HEK293T (cell line): ENCODE data around the gene CBFA2T3.

Source experiments
- CTCF ChIA-PET: fragments of 350-600 bp; formaldehyde crosslinking; extraction: SDS; loops from one replicate; lab custom pipeline; 2021; ENCODE audit warnings: antibody characterized with exemption, inconsistent platforms; lab: Yijun Ruan, JAX
- POLR2A ChIA-PET: fragments of 350-600 bp; formaldehyde crosslinking; extraction: SDS; loops from one replicate; lab custom pipeline; 2020; ENCODE audit warnings: antibody characterized with exemption, inconsistent platforms; lab: Yijun Ruan, JAX
- DNase-seq: peaks from one replicate; pipeline ENCODE4 v3.0.0; 2012; ENCODE audit warnings: mixed read lengths; ENCODE audit errors: extremely low spot score
- ARNT ChIP-seq: fragments of 450-650 bp; IDR thresholded peaks from 2 replicates; pipeline ENCODE4 v1.6.1; 2017; ENCODE audit warnings: mild to moderate bottlenecking
- BHLHE40 ChIP-seq: fragments of 450-650 bp; IDR thresholded peaks from 2 replicates; pipeline ENCODE4 v1.6.1; 2016; ENCODE audit warnings: mild to moderate bottlenecking, moderate library complexity, borderline replicate concordance
- CTBP1 ChIP-seq: fragments of 450-650 bp; IDR thresholded peaks from 2 replicates; pipeline ENCODE4 v1.6.1; 2016; ENCODE audit warnings: borderline replicate concordance
- ELF4 ChIP-seq: fragments of 450-650 bp; IDR thresholded peaks from 2 replicates; pipeline ENCODE4 v1.6.1; 2017; ENCODE audit warnings: antibody characterized with exemption
- FOXA1 ChIP-seq: fragments of 450-650 bp; IDR thresholded peaks from 2 replicates; pipeline ENCODE4 v1.6.1; 2016; ENCODE audit warnings: mild to moderate bottlenecking
- FOXK2 ChIP-seq: fragments of 450-650 bp; IDR thresholded peaks from 2 replicates; pipeline ENCODE4 v1.6.1; 2016; ENCODE audit warnings: mild to moderate bottlenecking
- FOXM1 ChIP-seq: fragments of 450-650 bp; IDR thresholded peaks from 2 replicates; pipeline ENCODE4 v1.6.1; 2017; ENCODE audit warnings: mild to moderate bottlenecking, borderline replicate concordance
- HDGF ChIP-seq: fragments of 450-650 bp; IDR thresholded peaks from 2 replicates; pipeline ENCODE4 v1.6.1; 2017; ENCODE audit warnings: antibody characterized with exemption, borderline replicate concordance
- L3MBTL2 ChIP-seq: fragments of 450-650 bp; conservative IDR thresholded peaks from 2 replicates; pipeline ENCODE4 v1.6.1; 2016; ENCODE audit warnings: mild to moderate bottlenecking
- LEF1 ChIP-seq: fragments of 450-650 bp; IDR thresholded peaks from 2 replicates; pipeline ENCODE4 v1.6.1; 2017; ENCODE audit warnings: mild to moderate bottlenecking, borderline replicate concordance
- NFRKB ChIP-seq: fragments of 450-650 bp; IDR thresholded peaks from 2 replicates; pipeline ENCODE4 v1.6.1; 2016; ENCODE audit warnings: mild to moderate bottlenecking, moderate library complexity
- SP1 ChIP-seq: fragments of 450-650 bp; IDR thresholded peaks from 2 replicates; pipeline ENCODE4 v1.6.1; 2017
- SUZ12 ChIP-seq: fragments of 450-650 bp; IDR thresholded peaks from 2 replicates; pipeline ENCODE4 v1.6.1; 2016; ENCODE audit warnings: mild to moderate bottlenecking
- TARDBP ChIP-seq: fragments of 450-650 bp; IDR thresholded peaks from 2 replicates; pipeline ENCODE4 v1.6.1; 2016
- ZNF384 ChIP-seq: fragments of 450-650 bp; IDR thresholded peaks from 2 replicates; pipeline ENCODE4 v1.6.1; 2016
- TF ChIP-seq, protein P1 (sequence below): fragments of 450-650 bp; IDR thresholded peaks from 2 replicates; pipeline ENCODE4 v1.6.1; 2016

CBFA2T3 gene

DNA sequence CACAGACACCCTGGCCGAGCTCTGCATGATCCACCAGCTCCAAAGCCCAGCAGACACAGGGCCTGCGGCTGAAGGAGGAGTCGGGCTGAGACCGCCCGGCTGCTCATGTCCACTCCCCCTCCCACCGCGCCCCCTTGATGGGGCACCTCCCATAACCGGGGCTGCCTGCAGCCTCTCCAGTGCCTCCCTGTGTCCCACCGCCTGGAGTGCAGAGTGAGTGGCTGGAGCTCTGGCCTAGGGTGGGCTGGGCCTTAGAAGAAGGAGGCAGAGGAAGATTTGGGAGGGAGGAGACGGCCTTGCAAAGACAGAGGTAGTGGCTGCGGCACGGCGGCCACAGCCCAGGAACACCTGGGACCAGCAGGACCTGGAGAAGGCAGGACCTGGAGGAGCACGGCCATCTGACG, 4.0 kb downstream of the CBFA2T3 start:
- no peak for DNase-seq
- TF ChIP-seq FOXA1: no peak
- TF ChIP-seq LEF1: no peak
- no peak for TF ChIP-seq SP1
- no peak for TF ChIP-seq HDGF
- no peak for TF ChIP-seq NFRKB
- no peak for TF ChIP-seq L3MBTL2
- no peak for TF ChIP-seq ZNF384
- TF ChIP-seq CTBP1: no peak
- TF ChIP-seq, protein P1, sequence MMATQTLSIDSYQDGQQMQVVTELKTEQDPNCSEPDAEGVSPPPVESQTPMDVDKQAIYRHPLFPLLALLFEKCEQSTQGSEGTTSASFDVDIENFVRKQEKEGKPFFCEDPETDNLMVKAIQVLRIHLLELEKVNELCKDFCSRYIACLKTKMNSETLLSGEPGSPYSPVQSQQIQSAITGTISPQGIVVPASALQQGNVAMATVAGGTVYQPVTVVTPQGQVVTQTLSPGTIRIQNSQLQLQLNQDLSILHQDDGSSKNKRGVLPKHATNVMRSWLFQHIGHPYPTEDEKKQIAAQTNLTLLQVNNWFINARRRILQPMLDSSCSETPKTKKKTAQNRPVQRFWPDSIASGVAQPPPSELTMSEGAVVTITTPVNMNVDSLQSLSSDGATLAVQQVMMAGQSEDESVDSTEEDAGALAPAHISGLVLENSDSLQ: no peak
- TF ChIP-seq ARNT: no peak
- TF ChIP-seq BHLHE40: no peak
- CTCF ChIA-PET: no interaction called here
- POLR2A ChIA-PET: no interaction called here

DNA sequence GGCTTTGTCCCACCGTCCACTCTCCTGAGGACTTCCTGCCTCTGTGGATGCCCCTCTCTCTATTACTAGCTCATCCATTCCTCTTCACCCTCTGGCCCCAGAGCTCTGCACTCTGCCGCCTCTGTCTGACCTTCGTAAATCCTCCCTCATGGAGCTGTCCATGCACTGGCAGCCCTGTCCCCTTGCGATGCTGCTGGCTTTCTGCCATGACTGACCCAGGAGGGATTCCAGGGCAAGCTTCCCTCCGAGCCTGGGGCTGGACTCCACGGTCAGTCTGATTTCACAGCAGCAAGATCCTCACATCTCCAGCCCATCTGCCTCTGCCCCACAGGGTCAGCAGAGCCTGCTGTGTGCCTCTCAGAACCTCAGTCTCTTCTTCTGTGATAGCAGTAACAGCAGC, 4.7 kb downstream of the CBFA2T3 start:
- ChIA-PET POLR2A (no interaction called here), CTCF (no interaction called here)
- DNase-seq: no peak
- TF ChIP-seq NFRKB (no peak), CTBP1 (no peak), FOXA1 (no peak), FOXK2 (no peak), ARNT (no peak), HDGF (no peak), BHLHE40 (no peak), TARDBP (no peak), L3MBTL2 (no peak), ELF4 (no peak), LEF1 (no peak), FOXM1 (no peak), SP1 (no peak)
- TF ChIP-seq, protein P1: no peak

DNA sequence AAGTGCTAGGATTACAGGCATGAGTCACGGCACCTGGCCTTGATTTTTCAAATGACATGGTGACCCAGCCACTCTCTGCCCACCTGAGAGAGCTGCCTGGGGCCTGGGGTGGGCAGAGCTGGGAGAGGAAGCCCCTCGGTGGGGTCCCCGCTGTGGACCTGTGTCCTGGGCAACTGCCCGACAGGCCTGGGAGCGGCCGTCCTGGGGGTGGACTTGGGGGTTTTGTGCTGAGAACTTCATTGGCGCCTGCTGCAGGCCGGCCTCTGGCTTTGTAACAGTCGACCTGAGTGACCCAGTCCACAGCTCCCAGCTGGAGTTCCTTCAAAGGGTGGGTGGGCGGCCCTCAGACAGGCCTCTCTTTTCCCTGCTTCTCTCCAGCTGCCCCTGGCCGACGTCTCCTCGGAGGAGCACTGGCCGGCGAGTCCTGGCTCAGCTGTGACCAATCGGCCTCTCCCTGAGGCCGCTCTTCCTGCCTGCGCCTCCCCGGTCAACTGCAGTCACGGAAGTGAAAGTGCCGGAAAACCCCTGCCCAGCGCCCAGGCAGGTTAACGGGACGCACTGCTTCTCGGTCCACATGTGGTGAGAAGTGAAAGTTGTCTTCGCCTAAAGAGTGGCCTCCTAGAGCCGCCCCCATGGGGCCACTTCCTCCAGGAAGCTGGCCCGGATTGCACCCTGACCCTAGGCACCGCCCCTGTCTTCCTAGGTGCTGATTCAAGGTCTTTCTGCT, 5.5 kb downstream of the CBFA2T3 start:
- POLR2A ChIA-PET: no interaction called here
- no peak for TF ChIP-seq ELF4
- no peak for TF ChIP-seq SP1
- TF ChIP-seq FOXA1: no peak
- TF ChIP-seq TARDBP: no peak
- no peak for TF ChIP-seq HDGF
- no peak for TF ChIP-seq ZNF384
- no peak for TF ChIP-seq LEF1
- no peak for TF ChIP-seq ARNT
- TF ChIP-seq, protein P1: no peak
- no peak for TF ChIP-seq FOXM1
- DNase-seq: no peak
- CTCF ChIA-PET: no interaction called here

DNA sequence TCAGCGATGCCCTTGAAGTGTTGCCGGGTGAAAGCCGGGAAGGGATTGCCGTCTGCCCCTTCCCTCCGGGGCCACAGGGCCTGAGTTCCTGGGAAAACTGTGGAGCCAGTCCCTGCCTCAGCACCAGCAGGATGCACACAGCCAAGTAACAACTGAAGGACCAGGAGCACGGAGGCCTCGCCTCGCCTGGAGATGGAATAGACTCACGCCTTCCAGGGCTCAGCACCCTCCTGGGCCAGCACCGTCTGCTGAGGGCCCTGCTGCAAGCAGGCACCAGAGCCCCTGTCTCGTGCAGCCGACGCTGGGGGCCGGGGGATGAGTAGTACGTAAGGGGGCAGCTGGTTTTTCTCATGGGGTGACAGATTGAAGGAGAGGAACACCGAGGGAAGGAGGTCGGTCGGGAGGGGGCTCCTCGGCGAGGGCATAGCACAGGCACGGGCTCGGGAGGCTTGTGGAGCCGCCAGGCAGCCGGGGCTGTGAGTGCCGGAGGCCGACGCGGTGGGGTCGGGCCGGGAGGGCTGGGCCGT, 6.4 kb downstream of the CBFA2T3 start:
- TF ChIP-seq SUZ12 (no peak), FOXA1 (no peak), L3MBTL2 (no peak), HDGF (no peak)
- TF ChIP-seq, protein P1: no peak
- POLR2A ChIA-PET: no interaction called here

DNA sequence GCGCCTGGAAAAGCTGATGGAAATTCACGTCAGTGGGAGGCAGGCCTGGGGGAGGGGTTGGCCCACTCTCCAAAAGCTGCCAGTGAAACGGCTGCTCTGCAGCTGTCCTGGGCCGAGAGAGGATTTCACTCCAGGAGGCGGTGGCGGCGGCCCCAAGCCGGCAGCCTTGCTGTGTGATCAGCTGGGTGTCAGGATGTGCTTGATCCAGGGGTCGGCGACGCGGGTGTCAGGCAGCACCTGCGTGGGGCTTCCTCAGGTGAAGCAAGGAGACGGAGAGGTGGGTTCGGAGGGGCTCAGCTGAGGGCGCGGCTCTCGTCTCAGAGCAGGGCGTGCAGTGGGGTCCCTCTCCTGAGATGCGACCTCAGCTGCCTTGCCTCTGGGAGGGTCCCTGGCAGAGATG, 7.0 kb downstream of the CBFA2T3 start:
- TF ChIP-seq HDGF: no peak
- TF ChIP-seq SP1: no peak
- TF ChIP-seq CTBP1: no peak
- no peak for TF ChIP-seq ZNF384
- no peak for TF ChIP-seq SUZ12
- TF ChIP-seq ARNT: no peak
- TF ChIP-seq FOXK2: no peak
- TF ChIP-seq BHLHE40: no peak
- TF ChIP-seq, protein P1: no peak
- no peak for TF ChIP-seq L3MBTL2
- TF ChIP-seq NFRKB: no peak
- no peak for TF ChIP-seq LEF1
- TF ChIP-seq ELF4: no peak
- TF ChIP-seq FOXM1: no peak

More for the DNA sequence above, 6.4 kb downstream of the CBFA2T3 start:
- DNase-seq: no peak
- CTCF ChIA-PET: no interaction called here

More for the DNA sequence above, 7.0 kb downstream of the CBFA2T3 start:
- DNase-seq: no peak
- ChIA-PET POLR2A (no interaction called here), CTCF (no interaction called here)
